SK-N-SH (cell line): ENCODE measurements around the gene MN1. TPM values are rescaled to one million over a fixed set of nuclear protein-coding genes. Genes with fewer than 3 reads are reported as not detected.

Experiments used
- CTCF ChIA-PET: fragments of 300-600, 350-600 bp; formaldehyde crosslinking; extraction: SDS; loops from one replicate; lab custom pipeline; 2021; lab: Yijun Ruan, JAX
- POLR2A ChIA-PET: fragments of 350-600 bp; sonication (Branson Sonifier 250); formaldehyde crosslinking; extraction: SDS; loops from one replicate; lab custom pipeline; 2020; ENCODE audit warnings: antibody characterized with exemption, inconsistent platforms; lab: Yijun Ruan, JAX
- DNase-seq: peaks from one replicate; pipeline ENCODE4 v3.0.0; 2012
- H2AFZ ChIP-seq: fragments of 200-600 bp; sonication (generic); 2 replicates; pipeline ENCODE4 v1.8.1; 2016; ENCODE audit warnings: antibody characterized with exemption, mild to moderate bottlenecking, low read depth
- H3F3A ChIP-seq: fragments of 200-600 bp; sonication (generic); replicated peaks from 2 replicates; pipeline ENCODE3; 2016; ENCODE audit warnings: antibody characterized with exemption, mild to moderate bottlenecking; ENCODE audit not compliant: insufficient read depth
- H3K27ac ChIP-seq, 2 experiments: fragments of 200-500 bp in 1 of 2; fragments of 200-600 bp in 1 of 2; sonication (Bioruptor generic) in 1 of 2; sonication (generic), shearing (Covaris generic) in 1 of 2; 2 replicates each; pipeline versions ENCODE4 v1.5.1 to v1.6.1; 2014 to 2016; ENCODE audit warnings: low read depth in 2 of 2, inconsistent platforms in 1 of 2, low read length in 1 of 2, mild to moderate bottlenecking in 1 of 2, mixed read lengths in 1 of 2
- H3K27me3 ChIP-seq: fragments of 200-600 bp; sonication (generic), shearing (Covaris generic); 2 replicates; pipeline ENCODE4 v1.6.1; 2016; ENCODE audit warnings: mixed run types; ENCODE audit not compliant: insufficient read depth
- H3K36me3 ChIP-seq, 2 experiments: fragments of 200-500 bp in 1 of 2; fragments of 200-600 bp in 1 of 2; sonication (Bioruptor generic) in 1 of 2; sonication (generic) in 1 of 2; replicated peaks in 1 of 2; 2 replicates each; pipeline versions ENCODE3 to v1.5.1; 2014 to 2016; ENCODE audit warnings: low read length in 1 of 2, mild to moderate bottlenecking in 1 of 2; ENCODE audit not compliant: insufficient read depth in 2 of 2, control insufficient read depth in 1 of 2
- H3K4me1 ChIP-seq, 2 experiments: fragments of 200-500 bp in 1 of 2; fragments of 200-600 bp in 1 of 2; sonication (Bioruptor generic) in 1 of 2; sonication (generic), shearing (Covaris generic) in 1 of 2; 2 replicates each; pipeline versions ENCODE4 v1.5.1 to v1.6.1; 2014 to 2016; ENCODE audit warnings: low read depth in 1 of 2, low read length in 1 of 2, mixed run types in 1 of 2; ENCODE audit not compliant: insufficient read depth in 2 of 2, control insufficient read depth in 1 of 2
- H3K4me2 ChIP-seq: fragments of 200-600 bp; sonication (generic), shearing (Covaris generic); 2 replicates; pipeline ENCODE4 v1.6.1; 2017; ENCODE audit warnings: mixed run types
- H3K4me3 ChIP-seq, 2 experiments: fragments of 200-500 bp in 1 of 2; fragments of 200-600 bp in 1 of 2; sonication (Bioruptor generic) in 1 of 2; sonication (generic), shearing (Covaris generic) in 1 of 2; 2 replicates each; pipeline versions ENCODE4 v1.5.1 to v1.8.1; 2014 to 2016; ENCODE audit warnings: low read depth in 2 of 2, inconsistent platforms in 1 of 2, low read length in 1 of 2, mild to moderate bottlenecking in 1 of 2, mixed read lengths in 1 of 2, moderate library complexity in 1 of 2
- H3K79me2 ChIP-seq: fragments of 200-600 bp; sonication (generic); 2 replicates; pipeline ENCODE4 v1.8.1; 2017; ENCODE audit warnings: mild to moderate bottlenecking; ENCODE audit not compliant: insufficient read depth
- H3K9ac ChIP-seq: fragments of 200-600 bp; sonication (generic); 2 replicates; pipeline ENCODE4 v1.6.1; 2017; ENCODE audit warnings: mixed run types
- H3K9me2 ChIP-seq: fragments of 200-600 bp; sonication (generic); 2 replicates; pipeline ENCODE4 v1.6.1; 2017; ENCODE audit warnings: mixed run types
- H3K9me3 ChIP-seq: fragments of 200-600 bp; sonication (generic); 2 replicates; pipeline ENCODE4 v1.6.1; 2017; ENCODE audit warnings: mixed run types, mild to moderate bottlenecking, moderate library complexity
- H4K20me1 ChIP-seq: fragments of 200-600 bp; sonication (generic); 2 replicates; pipeline ENCODE4 v1.6.1; 2017; ENCODE audit warnings: mild to moderate bottlenecking, mixed run types; ENCODE audit not compliant: insufficient read depth
- CTCF ChIP-seq: fragments of 200-600 bp; sonication (generic); IDR thresholded peaks from 2 replicates; pipeline ENCODE4 v1.6.1; 2017; ENCODE audit warnings: antibody characterized with exemption, mild to moderate bottlenecking, moderate library complexity
- ELF1 ChIP-seq: IDR thresholded peaks from 2 replicates; pipeline ENCODE4 v1.4.0; 2012
- FOXJ3 ChIP-seq: sonication (generic); formaldehyde crosslinking; IDR thresholded peaks from 2 replicates; pipeline ENCODE4 v1.5.1; 2020; ENCODE audit warnings: mild to moderate bottlenecking, missing genetic modification reagents
- JUND ChIP-seq: IDR thresholded peaks from 2 replicates; pipeline ENCODE4 v1.4.0; 2012
- NFIC ChIP-seq: IDR thresholded peaks from 2 replicates; pipeline ENCODE4 v1.4.0; 2012; ENCODE audit warnings: borderline replicate concordance
- RFX5 ChIP-seq: IDR thresholded peaks from 2 replicates; pipeline ENCODE4 v1.6.1; 2012; ENCODE audit warnings: mild to moderate bottlenecking, improper control_type of control experiment, low read length
- SMC3 ChIP-seq: IDR thresholded peaks from 2 replicates; pipeline ENCODE4 v1.6.1; 2012; ENCODE audit warnings: low read depth, low read length, improper control_type of control experiment
- USF2 ChIP-seq: fragments of 150-350 bp; IDR thresholded peaks from 2 replicates; pipeline ENCODE4 v1.6.1; 2017; ENCODE audit warnings: antibody characterized with exemption, low read length, low read depth, borderline replicate concordance
- WGBS: methylation state at CpG from one replicate; pipeline ENCODE4 v1.1.6; 2017; ENCODE audit warnings: low lambda C conversion rate; 5-methylcytosine and 5-hydroxymethylcytosine counted together
- polyA plus RNA-seq, 3 experiments: library from polyadenylated mRNA; depleted of rRNA; stranded (reverse); fragments of >200 nt; gene quantifications; 2 replicates each; pipeline ENCODE4 v1.2.3, GENCODE V29; 2012
- TF ChIP-seq, protein P1 (sequence below): IDR thresholded peaks from 2 replicates; pipeline ENCODE4; 2012
- TF ChIP-seq, protein P2 (sequence below): IDR thresholded peaks from 2 replicates; pipeline ENCODE4 v1.4.0; 2012; ENCODE audit warnings: low read depth, borderline replicate concordance

The MN1 gene
- polyA plus RNA-seq, 1 of the 3 experiments (the other 2 are of a cell fraction), result 0.20 TPM

- peak overlapping the region in 1 of 2 experiments; percentile 98; a peak in 2 of 4 replicates for H3K27ac ChIP-seq
- no peak overlapping the region for H2AFZ ChIP-seq
- H3K9me2 ChIP-seq, result no peaks in the 10 kb centered on the region
- no peak for DNase-seq
- TF ChIP-seq NFIC, result no peak
- no peak for TF ChIP-seq USF2
- TF ChIP-seq, protein P1, sequence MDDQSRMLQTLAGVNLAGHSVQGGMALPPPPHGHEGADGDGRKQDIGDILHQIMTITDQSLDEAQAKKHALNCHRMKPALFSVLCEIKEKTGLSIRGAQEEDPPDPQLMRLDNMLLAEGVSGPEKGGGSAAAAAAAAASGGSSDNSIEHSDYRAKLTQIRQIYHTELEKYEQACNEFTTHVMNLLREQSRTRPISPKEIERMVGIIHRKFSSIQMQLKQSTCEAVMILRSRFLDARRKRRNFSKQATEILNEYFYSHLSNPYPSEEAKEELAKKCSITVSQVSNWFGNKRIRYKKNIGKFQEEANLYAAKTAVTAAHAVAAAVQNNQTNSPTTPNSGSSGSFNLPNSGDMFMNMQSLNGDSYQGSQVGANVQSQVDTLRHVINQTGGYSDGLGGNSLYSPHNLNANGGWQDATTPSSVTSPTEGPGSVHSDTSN, result no peak
- TF ChIP-seq CTCF, result no peak
- TF ChIP-seq FOXJ3 (CRISPR knock-in tag), result no peak
- no peak for TF ChIP-seq RFX5
- no peak for TF ChIP-seq ELF1
- no peak for TF ChIP-seq SMC3
- TF ChIP-seq JUND, result no peak
- TF ChIP-seq, protein P2, sequence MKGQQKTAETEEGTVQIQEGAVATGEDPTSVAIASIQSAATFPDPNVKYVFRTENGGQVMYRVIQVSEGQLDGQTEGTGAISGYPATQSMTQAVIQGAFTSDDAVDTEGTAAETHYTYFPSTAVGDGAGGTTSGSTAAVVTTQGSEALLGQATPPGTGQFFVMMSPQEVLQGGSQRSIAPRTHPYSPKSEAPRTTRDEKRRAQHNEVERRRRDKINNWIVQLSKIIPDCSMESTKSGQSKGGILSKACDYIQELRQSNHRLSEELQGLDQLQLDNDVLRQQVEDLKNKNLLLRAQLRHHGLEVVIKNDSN, result no peak
- H4K20me1 ChIP-seq, result no peaks in the 10 kb centered on the region
- no peaks in the 10 kb centered on the region for H3K79me2 ChIP-seq
- H3K36me3 ChIP-seq, result peaks cover 5 to 23% of the 10 kb centered on the region in 2 experiments
- no peak overlapping the region for H3K9ac ChIP-seq
- 93% methylated on average over 19 of the region's 20 CpGs for WGBS
- ChIA-PET POLR2A (interaction anchor here (1.0 kb wide), 1 partner anchor 8 kb away, joined by 4 read pairs; no protein-coding TSS in a partner anchor), CTCF (interaction anchor here (0.6 kb wide), 1 partner anchor 35 kb away, joined by 3 read pairs; no protein-coding TSS in a partner anchor)
- no peaks in the 10 kb centered on the region for H3K9me3 ChIP-seq
- H3F3A ChIP-seq, result no peaks in the 10 kb centered on the region
- H3K4me3 ChIP-seq, result no peak overlapping the region
- H3K4me2 ChIP-seq, result no peak overlapping the region
- H3K4me1 ChIP-seq, result peaks cover 11 to 60% of the 10 kb centered on the region in 2 experiments; a peak in 3 of 4 replicates
- H3K27me3 ChIP-seq, result no peaks in the 10 kb centered on the region
Observed at GRCh38 chr22:27844656-27845591, 43.4 kb upstream of the MN1 start.
